Activated CD4-positive, alpha-beta memory T cell treated with anti-CD3 and anti-CD28 coated beads for 36 hours (primary cell): ENCODE measurements around the gene PARVB. TPM values are rescaled to one million over a fixed set of nuclear protein-coding genes. Genes with fewer than 3 reads are reported as not detected.

ENCODE experiments used
- CTCF ChIA-PET: fragments of 350-600 bp; sonication (Branson Sonifier 250); formaldehyde crosslinking; loops from one replicate; lab custom pipeline; 2021; ENCODE audit warnings: antibody characterized with exemption, inconsistent platforms; lab: Charles Lee
- POLR2A ChIA-PET: fragments of 350-600 bp; sonication (Branson Sonifier 250); formaldehyde crosslinking; loops from one replicate; lab custom pipeline; 2021; ENCODE audit warnings: antibody characterized with exemption; lab: Charles Lee
- DNase-seq: peaks from one replicate; pipeline ENCODE4 v3.0.0-alpha.2; 2020
- H3K27ac Mint-ChIP-seq: one replicate; pipeline ENCODE4 v1.8.0; 2021; ENCODE audit warnings: mixed read lengths
- H3K27me3 Mint-ChIP-seq: one replicate; pipeline ENCODE4 v1.8.0; 2021; ENCODE audit warnings: mixed read lengths
- H3K36me3 Mint-ChIP-seq: one replicate; pipeline ENCODE4 v1.8.0; 2021; ENCODE audit warnings: mixed read lengths
- H3K4me1 Mint-ChIP-seq: one replicate; pipeline ENCODE4 v1.8.0; 2021; ENCODE audit warnings: low read depth, mixed read lengths
- H3K4me3 Mint-ChIP-seq: one replicate; pipeline ENCODE4 v1.8.0; 2021; ENCODE audit warnings: mild to moderate bottlenecking, mixed read lengths
- H3K9me3 Mint-ChIP-seq: one replicate; pipeline ENCODE4 v1.8.0; 2021; ENCODE audit warnings: mixed read lengths
- intact Hi-C: fragments of 100-400 bp; cut with micrococcal nuclease; formaldehyde crosslinking; loops from one replicate; pipeline ENCODE4 v1.15.1; 2023
- total RNA-seq, 2 experiments: library from RNA; stranded (reverse); gene quantifications; one replicate each; pipeline ENCODE4 v1.2.3, GENCODE V29; 2021

Gene PARVB
- total RNA-seq, 2 experiments from 2014 or later: 77.8 to 82.8 TPM

GRCh38 chr22:44214187-44214586, 190.1 kb downstream of the PARVB start:
- Mint-ChIP-seq H3K4me3 (no peak overlapping the region), H3K27me3 (no peaks in the 10 kb centered on the region), H3K36me3 (peaks cover 6% of the 10 kb centered on the region), H3K27ac (no peak overlapping the region), H3K4me1 (no peaks in the 10 kb centered on the region), H3K9me3 (peaks cover 11% of the 10 kb centered on the region)
- CTCF ChIA-PET: no interaction called here
- POLR2A ChIA-PET: no interaction called here
- intact Hi-C loops: no loop called here
- no peak for DNase-seq

- CTCF ChIA-PET: no interaction called here
- H3K4me1 Mint-ChIP-seq: no peaks in the 10 kb centered on the region
- H3K27me3 Mint-ChIP-seq: no peaks in the 10 kb centered on the region
- no peak overlapping the region for H3K4me3 Mint-ChIP-seq
- POLR2A ChIA-PET: no interaction called here
- H3K27ac Mint-ChIP-seq: no peak overlapping the region
- peaks cover 6% of the 10 kb centered on the region for H3K9me3 Mint-ChIP-seq
- intact Hi-C loops: no loop called here
- peaks cover 3% of the 10 kb centered on the region for H3K36me3 Mint-ChIP-seq
- DNase-seq: no peak
These were observed 190.7 kb downstream of the PARVB start for GRCh38 chr22:44214764-44215163.

- intact Hi-C loops: no loop called here
- Mint-ChIP-seq H3K27me3 (no peaks in the 10 kb centered on the region), H3K27ac (no peak overlapping the region), H3K4me1 (no peaks in the 10 kb centered on the region), H3K9me3 (peaks cover 3% of the 10 kb centered on the region), H3K4me3 (no peak overlapping the region), H3K36me3 (no peaks in the 10 kb centered on the region)
- POLR2A ChIA-PET: no interaction called here
- DNase-seq: no peak
- CTCF ChIA-PET: no interaction called here
These were observed 191.2 kb downstream of the PARVB start for GRCh38 chr22:44215287-44215686.

- ChIA-PET POLR2A (interaction anchor here (0.6 kb wide), 1 partner anchor 10 kb away, joined by 3 read pairs; no protein-coding TSS in a partner anchor), CTCF (no interaction called here)
- intact Hi-C loops: no loop called here
- Mint-ChIP-seq H3K4me1 (no peaks in the 10 kb centered on the region), H3K27me3 (no peaks in the 10 kb centered on the region), H3K27ac (no peak overlapping the region), H3K4me3 (no peak overlapping the region), H3K9me3 (peaks cover 3% of the 10 kb centered on the region), H3K36me3 (no peaks in the 10 kb centered on the region)
- no peak for DNase-seq
These were observed 193.2 kb downstream of the PARVB start for GRCh38 chr22:44217346-44217745.

GRCh38 chr22:44218071-44218470, 194.0 kb downstream of the PARVB start:
- intact Hi-C loops: no loop called here
- ChIA-PET POLR2A (no interaction called here), CTCF (no interaction called here)
- no peaks in the 10 kb centered on the region for H3K4me1 Mint-ChIP-seq
- H3K27ac Mint-ChIP-seq: no peak overlapping the region
- DNase-seq: no peak
- no peak overlapping the region for H3K4me3 Mint-ChIP-seq
- H3K27me3 Mint-ChIP-seq: no peaks in the 10 kb centered on the region
- H3K36me3 Mint-ChIP-seq: no peaks in the 10 kb centered on the region
- H3K9me3 Mint-ChIP-seq: peaks cover 3% of the 10 kb centered on the region

GRCh38 chr22:44219101-44219870, 195.2 kb downstream of the PARVB start:
- no peak for DNase-seq
- Mint-ChIP-seq H3K4me3 (no peak overlapping the region), H3K4me1 (no peaks in the 10 kb centered on the region), H3K36me3 (no peaks in the 10 kb centered on the region), H3K9me3 (peaks cover 3% of the 10 kb centered on the region), H3K27me3 (no peaks in the 10 kb centered on the region), H3K27ac (no peak overlapping the region)
- CTCF ChIA-PET: no interaction called here
- intact Hi-C loops: no loop called here
- POLR2A ChIA-PET: no interaction called here

- intact Hi-C loops: no loop called here
- Mint-ChIP-seq H3K27ac (no peak overlapping the region), H3K4me3 (no peak overlapping the region), H3K9me3 (peaks cover 3% of the 10 kb centered on the region), H3K36me3 (no peaks in the 10 kb centered on the region), H3K27me3 (peaks cover 9% of the 10 kb centered on the region), H3K4me1 (no peaks in the 10 kb centered on the region)
- ChIA-PET POLR2A (interaction anchor here (0.6 kb wide), 1 partner anchor 76 kb away, joined by 3 read pairs; no protein-coding TSS in a partner anchor), CTCF (no interaction called here)
- no peak for DNase-seq
These were observed 196.9 kb downstream of the PARVB start for GRCh38 chr22:44220727-44221680.

- ChIA-PET CTCF (no interaction called here), POLR2A (interaction anchor here (0.6 kb wide), 1 partner anchor 76 kb away, joined by 3 read pairs; no protein-coding TSS in a partner anchor)
- peaks cover 2% of the 10 kb centered on the region for H3K9me3 Mint-ChIP-seq
These were observed 197.8 kb downstream of the PARVB start for GRCh38 chr22:44221710-44222475.

More at GRCh38 chr22:44221710-44222475, 197.8 kb downstream of the PARVB start:
- H3K27me3 Mint-ChIP-seq: peaks cover 9% of the 10 kb centered on the region
- H3K27ac Mint-ChIP-seq: no peak overlapping the region
- DNase-seq: no peak
- intact Hi-C loops: no loop called here
- no peak overlapping the region for H3K4me3 Mint-ChIP-seq
- no peaks in the 10 kb centered on the region for H3K4me1 Mint-ChIP-seq
- no peaks in the 10 kb centered on the region for H3K36me3 Mint-ChIP-seq

Other genes starting within 250 kb of the PARVB start
- gene EFCAB6, start 212.0 kb upstream of the PARVB start, total RNA-seq: under 1 TPM; 0.27 to 0.29 TPM
- gene SULT4A1, start 161.8 kb upstream of the PARVB start, total RNA-seq: not detected
- gene PNPLA5, start 132.3 kb upstream of the PARVB start, total RNA-seq: not detected
- gene PNPLA3, start 100.5 kb upstream of the PARVB start, total RNA-seq: under 1 TPM; 0.31 to 0.50 TPM
- 10 to 100 TPM; 41.9 to 42.9 TPM for gene SAMM50, start 68.9 kb upstream of the PARVB start, total RNA-seq
- 10 to 100 TPM; 58.5 to 59.5 TPM for gene PARVG, start 156.6 kb downstream of the PARVB start, total RNA-seq